ENCODE results near the gene ABLIM1.
A peak's percentile ranks its signal among the peaks of the same experiment; 100 is the strongest.

The ABLIM1 gene

GRCh38 chr10:114631666-114632417, 26.2 kb downstream of the ABLIM1 start:
- H3K4me3 ChIP-seq (ENCODE audit: low read depth, low read length), result peak overlapping the region; percentile 84
- peaks cover 35% of the 10 kb centered on the region for H3K27me3 ChIP-seq (ENCODE audit: control insufficient read depth, insufficient read depth, low read length)
- peak overlapping the region; percentile 33 for H3K27ac ChIP-seq (ENCODE audit: low read depth, low read length)

DNA sequence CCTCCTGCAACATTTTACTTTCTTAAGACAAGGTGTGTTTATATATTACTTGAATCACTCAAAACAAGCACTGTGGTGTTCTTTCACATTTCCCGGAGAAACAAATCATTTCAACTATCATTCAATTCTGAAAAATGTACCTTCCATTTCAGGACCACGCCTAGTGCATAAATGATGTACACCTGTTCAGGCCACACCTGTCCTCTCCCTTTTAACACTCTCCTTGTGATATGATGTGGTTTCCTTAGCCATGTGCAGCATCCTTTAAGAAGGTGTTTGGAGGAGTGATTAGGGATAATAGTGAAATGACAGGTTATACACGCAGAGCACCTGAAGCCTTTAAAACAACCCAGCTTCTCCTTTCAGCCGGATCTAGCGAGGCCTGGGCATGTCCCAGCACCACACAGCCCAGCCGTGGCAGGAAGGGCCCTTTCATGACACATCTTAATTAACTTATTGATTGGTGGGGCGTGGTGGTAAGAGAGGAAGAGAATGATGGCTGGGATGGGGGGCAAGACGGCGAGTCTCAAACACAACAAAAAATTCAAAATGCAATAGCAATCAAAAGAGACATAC, 26.9 kb downstream of the ABLIM1 start:
- Histone ChIP-seq H3K9me3 (ENCODE audit: control insufficient read depth, insufficient read depth, low read length) (no peaks in the 10 kb centered on the region), H3K27ac (ENCODE audit: low read depth, low read length) (no peak overlapping the region), H3K4me1 (ENCODE audit: control insufficient read depth, insufficient read depth, low read length) (peaks cover 20% of the 10 kb centered on the region), H3K4me3 (ENCODE audit: low read depth, low read length) (peak overlapping the region; percentile 84), H3K9ac (ENCODE audit: low read depth, low read length) (peak overlapping the region; percentile 47; the same call in 1 of the 2 replicates), H3K27me3 (ENCODE audit: control insufficient read depth, insufficient read depth, low read length) (peaks cover 35% of the 10 kb centered on the region), H3K36me3 (ENCODE audit: control insufficient read depth, insufficient read depth, low read length) (no peaks in the 10 kb centered on the region)

More at GRCh38 chr10:114631666-114632417, 26.2 kb downstream of the ABLIM1 start:
- Histone ChIP-seq H3K9me3 (ENCODE audit: control insufficient read depth, insufficient read depth, low read length) (no peaks in the 10 kb centered on the region), H3K9ac (ENCODE audit: low read depth, low read length) (peak overlapping the region; percentile 47; the same call in 1 of the 2 replicates), H3K36me3 (ENCODE audit: control insufficient read depth, insufficient read depth, low read length) (no peaks in the 10 kb centered on the region), H3K4me1 (ENCODE audit: control insufficient read depth, insufficient read depth, low read length) (peaks cover 20% of the 10 kb centered on the region)

DNA sequence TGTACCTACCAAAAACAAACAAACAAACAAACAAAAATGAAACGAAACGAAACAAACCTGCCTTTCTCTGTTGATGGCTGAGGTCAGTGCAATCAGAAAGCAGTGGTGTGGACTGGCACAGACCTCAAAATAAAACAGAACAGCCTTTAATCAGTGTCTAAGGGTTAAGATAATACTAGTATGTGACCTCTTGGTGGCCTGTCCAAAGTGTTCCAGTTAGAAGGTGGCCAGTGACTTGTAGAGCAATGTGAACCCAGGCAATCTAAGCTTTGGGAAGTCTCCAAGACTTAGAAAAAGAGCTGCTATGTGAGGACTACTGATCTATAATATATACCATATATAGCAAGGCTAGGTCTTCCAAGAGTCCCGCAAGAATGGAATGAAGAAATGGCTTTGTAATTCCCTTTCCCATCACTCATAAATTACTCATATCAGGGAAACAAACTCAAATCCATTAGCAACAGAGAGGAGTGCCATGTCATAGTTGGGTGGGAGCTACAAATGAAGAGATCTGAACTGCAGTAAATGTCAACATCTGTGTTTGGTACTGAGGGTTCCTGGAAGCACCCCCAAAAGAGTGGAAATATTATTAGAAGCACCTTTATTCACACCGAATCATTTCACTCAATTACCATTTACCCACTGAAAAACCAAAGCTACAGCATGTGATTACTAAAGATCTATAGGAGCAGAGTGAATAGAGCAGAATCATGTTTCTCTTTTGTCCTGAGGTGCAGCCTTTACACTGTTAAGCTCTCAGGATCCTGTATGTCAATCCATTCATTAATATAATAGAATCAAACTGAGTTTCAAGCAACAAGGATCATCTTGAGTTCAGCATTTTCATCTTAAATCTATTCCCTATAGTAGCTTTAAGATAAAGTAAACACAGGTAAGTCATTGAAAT, 28.0 kb downstream of the ABLIM1 start:
- Histone ChIP-seq H3K4me3 (ENCODE audit: low read depth, low read length) (no peak overlapping the region), H3K4me1 (ENCODE audit: control insufficient read depth, insufficient read depth, low read length) (peaks cover 19% of the 10 kb centered on the region), H3K36me3 (ENCODE audit: control insufficient read depth, insufficient read depth, low read length) (no peaks in the 10 kb centered on the region), H3K9ac (ENCODE audit: low read depth, low read length) (no peak overlapping the region), H3K9me3 (ENCODE audit: control insufficient read depth, insufficient read depth, low read length) (no peaks in the 10 kb centered on the region), H3K27me3 (ENCODE audit: control insufficient read depth, insufficient read depth, low read length) (peaks cover 35% of the 10 kb centered on the region), H3K27ac (ENCODE audit: low read depth, low read length) (no peak overlapping the region)

GRCh38 chr10:114629083-114629823, 28.8 kb downstream of the ABLIM1 start:
- Histone ChIP-seq H3K36me3 (ENCODE audit: control insufficient read depth, insufficient read depth, low read length) (no peaks in the 10 kb centered on the region), H3K27me3 (ENCODE audit: control insufficient read depth, insufficient read depth, low read length) (peaks cover 35% of the 10 kb centered on the region), H3K4me3 (ENCODE audit: low read depth, low read length) (no peak overlapping the region), H3K4me1 (ENCODE audit: control insufficient read depth, insufficient read depth, low read length) (peaks cover 14% of the 10 kb centered on the region), H3K9ac (ENCODE audit: low read depth, low read length) (no peak overlapping the region), H3K27ac (ENCODE audit: low read depth, low read length) (no peak overlapping the region), H3K9me3 (ENCODE audit: control insufficient read depth, insufficient read depth, low read length) (no peaks in the 10 kb centered on the region)

GRCh38 chr10:114628106-114628505, 30.0 kb downstream of the ABLIM1 start:
- H3K27me3 ChIP-seq (ENCODE audit: control insufficient read depth, insufficient read depth, low read length), result peaks cover 32% of the 10 kb centered on the region
- no peaks in the 10 kb centered on the region for H3K36me3 ChIP-seq (ENCODE audit: control insufficient read depth, insufficient read depth, low read length)
- H3K9me3 ChIP-seq (ENCODE audit: control insufficient read depth, insufficient read depth, low read length), result no peaks in the 10 kb centered on the region
- peaks cover 25% of the 10 kb centered on the region for H3K4me1 ChIP-seq (ENCODE audit: control insufficient read depth, insufficient read depth, low read length)
- H3K4me3 ChIP-seq (ENCODE audit: low read depth, low read length), result no peak overlapping the region
- H3K27ac ChIP-seq (ENCODE audit: low read depth, low read length), result no peak overlapping the region
- no peak overlapping the region for H3K9ac ChIP-seq (ENCODE audit: low read depth, low read length)

DNA sequence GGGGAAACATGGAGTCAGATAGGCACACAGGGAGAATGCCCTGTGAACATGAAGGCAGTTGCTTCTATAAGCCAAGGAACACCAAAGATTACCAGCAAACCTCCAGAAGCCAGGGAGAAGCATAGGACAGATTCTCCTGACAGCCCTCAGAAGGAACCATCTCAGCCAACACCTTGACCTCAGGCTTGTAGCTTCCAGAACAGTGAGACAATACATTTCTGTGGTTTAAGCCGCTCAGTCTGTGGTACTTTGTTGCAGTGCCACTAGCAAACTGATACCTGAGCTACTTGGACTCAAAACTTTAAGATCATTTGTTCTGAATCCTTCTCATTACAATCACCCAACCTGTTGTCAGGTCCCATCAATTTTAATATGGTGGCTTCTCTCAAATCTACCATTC, 31.2 kb downstream of the ABLIM1 start:
- no peak overlapping the region for H3K9ac ChIP-seq (ENCODE audit: low read depth, low read length)
- H3K27me3 ChIP-seq (ENCODE audit: control insufficient read depth, insufficient read depth, low read length), result peaks cover 20% of the 10 kb centered on the region
- peaks cover 32% of the 10 kb centered on the region for H3K4me1 ChIP-seq (ENCODE audit: control insufficient read depth, insufficient read depth, low read length)

GRCh38 chr10:114624951-114625780, 32.9 kb downstream of the ABLIM1 start:
- H3K36me3 ChIP-seq (ENCODE audit: control insufficient read depth, insufficient read depth, low read length), result no peaks in the 10 kb centered on the region
- H3K9me3 ChIP-seq (ENCODE audit: control insufficient read depth, insufficient read depth, low read length), result no peaks in the 10 kb centered on the region
- H3K27me3 ChIP-seq (ENCODE audit: control insufficient read depth, insufficient read depth, low read length), result peaks cover 3% of the 10 kb centered on the region; the same call in 1 of the 2 replicates
- H3K27ac ChIP-seq (ENCODE audit: low read depth, low read length), result no peak overlapping the region
- peaks cover 24% of the 10 kb centered on the region for H3K4me1 ChIP-seq (ENCODE audit: control insufficient read depth, insufficient read depth, low read length)
- H3K4me3 ChIP-seq (ENCODE audit: low read depth, low read length), result no peak overlapping the region
- no peak overlapping the region for H3K9ac ChIP-seq (ENCODE audit: low read depth, low read length)

More for the DNA sequence above, 31.2 kb downstream of the ABLIM1 start:
- no peaks in the 10 kb centered on the region for H3K36me3 ChIP-seq (ENCODE audit: control insufficient read depth, insufficient read depth, low read length)
- no peak overlapping the region for H3K4me3 ChIP-seq (ENCODE audit: low read depth, low read length)
- H3K9me3 ChIP-seq (ENCODE audit: control insufficient read depth, insufficient read depth, low read length), result no peaks in the 10 kb centered on the region
- no peak overlapping the region for H3K27ac ChIP-seq (ENCODE audit: low read depth, low read length)

DNA sequence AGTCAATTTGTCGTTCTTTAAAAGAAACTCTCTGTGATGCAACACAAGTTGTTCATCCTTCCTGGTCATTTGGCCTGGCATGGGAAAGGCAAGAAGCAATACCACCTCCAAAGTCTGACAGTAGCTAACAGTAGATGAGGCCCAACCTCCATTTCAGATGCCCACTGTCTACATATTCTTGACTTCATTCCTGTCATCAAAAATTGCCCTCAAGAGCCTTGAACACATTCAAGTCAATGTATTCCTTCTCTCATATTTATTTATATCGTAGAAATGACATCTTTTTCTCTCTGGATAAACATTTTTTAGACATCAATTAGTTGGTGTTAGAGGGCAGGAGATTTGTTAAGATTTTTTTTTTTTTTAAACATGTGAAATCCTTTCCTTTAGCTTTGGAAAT, 33.7 kb downstream of the ABLIM1 start:
- peaks cover 24% of the 10 kb centered on the region for H3K4me1 ChIP-seq (ENCODE audit: control insufficient read depth, insufficient read depth, low read length)
- H3K36me3 ChIP-seq (ENCODE audit: control insufficient read depth, insufficient read depth, low read length), result no peaks in the 10 kb centered on the region
- peak overlapping the region; percentile 92 for H3K27ac ChIP-seq (ENCODE audit: low read depth, low read length)
- H3K9me3 ChIP-seq (ENCODE audit: control insufficient read depth, insufficient read depth, low read length), result no peaks in the 10 kb centered on the region
- no peak overlapping the region for H3K4me3 ChIP-seq (ENCODE audit: low read depth, low read length)
- H3K27me3 ChIP-seq (ENCODE audit: control insufficient read depth, insufficient read depth, low read length), result no peaks in the 10 kb centered on the region
- no peak overlapping the region for H3K9ac ChIP-seq (ENCODE audit: low read depth, low read length)

DNA sequence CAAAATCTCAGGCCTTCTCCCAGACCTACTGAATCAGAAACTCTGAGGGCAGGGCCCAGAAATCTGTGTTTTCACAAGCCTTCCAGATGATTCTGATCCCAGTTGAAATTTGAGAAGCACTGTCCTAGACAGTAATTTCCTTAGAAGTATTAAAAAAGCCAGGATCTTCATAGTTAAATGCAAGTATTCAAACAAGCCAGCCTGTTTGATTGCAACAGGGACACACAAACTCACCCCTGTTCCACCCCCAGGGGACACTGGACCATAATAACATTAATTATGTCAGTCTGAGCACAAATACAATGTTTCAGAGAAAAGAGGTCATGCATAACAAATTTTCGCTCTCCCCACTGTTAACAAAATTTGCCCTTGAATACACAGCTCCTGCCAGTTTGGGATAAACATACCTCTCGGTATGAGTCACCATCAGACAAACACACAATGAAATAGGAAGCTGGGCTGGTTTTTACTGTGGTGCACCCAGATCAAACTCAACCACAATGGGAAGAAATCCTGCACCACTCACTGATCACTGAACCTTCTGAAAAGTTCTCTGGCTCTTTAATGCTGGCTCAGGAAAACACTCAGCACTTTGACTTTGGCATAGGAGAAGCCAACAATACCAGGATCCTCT, 34.3 kb downstream of the ABLIM1 start:
- Histone ChIP-seq H3K9me3 (ENCODE audit: control insufficient read depth, insufficient read depth, low read length) (no peaks in the 10 kb centered on the region), H3K9ac (ENCODE audit: low read depth, low read length) (no peak overlapping the region), H3K27me3 (ENCODE audit: control insufficient read depth, insufficient read depth, low read length) (no peaks in the 10 kb centered on the region), H3K36me3 (ENCODE audit: control insufficient read depth, insufficient read depth, low read length) (no peaks in the 10 kb centered on the region), H3K4me3 (ENCODE audit: low read depth, low read length) (0 out of 2 replicates have a peak overlapping the region, but pooled peaks have one; percentile 4), H3K4me1 (ENCODE audit: control insufficient read depth, insufficient read depth, low read length) (peaks cover 24% of the 10 kb centered on the region), H3K27ac (ENCODE audit: low read depth, low read length) (peak overlapping the region; percentile 92)
